HG02610 (cell line): Measurements from ENCODE around the gene ZSCAN1.

Source experiments
- ATAC-seq: cut with Tn5 transposase; IDR thresholded peaks from one replicate; pipeline ENCODE4 v1.9.1; 2021; ENCODE audit warnings: mild to moderate bottlenecking, moderate library complexity; ENCODE audit not compliant: unreplicated experiment

ZSCAN1 gene

DNA sequence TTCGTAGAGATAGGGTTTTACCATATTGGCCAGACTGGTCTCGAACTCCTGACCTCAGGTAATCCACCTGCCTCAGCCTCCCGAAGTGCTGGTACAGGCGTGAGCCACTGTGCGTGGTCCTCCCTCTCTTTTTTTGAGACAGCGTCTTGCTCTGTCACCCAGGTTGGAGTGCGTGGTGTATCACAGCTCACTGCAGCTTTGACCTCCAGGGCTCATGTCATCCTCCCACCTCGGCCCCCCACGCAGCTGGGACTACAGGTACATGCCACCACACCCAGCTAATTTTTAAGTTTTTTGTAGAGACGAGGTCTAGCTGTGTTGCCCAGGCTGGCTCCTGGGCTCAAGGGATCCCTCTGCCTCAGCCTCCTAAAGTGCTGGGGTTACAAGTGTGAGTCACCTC, 46.0 kb downstream of the ZSCAN1 start:
- ATAC-seq: no peak

DNA sequence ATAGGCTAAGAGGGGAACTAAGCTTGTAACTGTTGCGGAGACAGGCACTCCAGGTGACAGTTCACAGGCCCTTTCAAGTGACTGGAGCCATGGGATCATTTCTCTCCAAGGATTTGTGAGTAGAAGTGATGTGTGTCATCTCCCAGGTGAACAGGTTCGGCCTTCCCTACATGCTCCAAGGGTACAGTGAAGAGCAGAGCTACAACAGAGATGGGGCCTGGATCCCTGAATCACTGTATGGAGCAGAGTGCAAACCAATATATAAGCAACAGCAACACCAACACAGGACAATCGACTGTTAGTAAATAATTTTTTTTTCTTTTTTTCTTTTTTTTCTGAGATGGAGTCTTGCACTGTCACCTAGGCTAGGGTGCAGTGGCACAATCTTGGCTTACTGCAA, 49.2 kb downstream of the ZSCAN1 start:
- no peak for ATAC-seq

DNA sequence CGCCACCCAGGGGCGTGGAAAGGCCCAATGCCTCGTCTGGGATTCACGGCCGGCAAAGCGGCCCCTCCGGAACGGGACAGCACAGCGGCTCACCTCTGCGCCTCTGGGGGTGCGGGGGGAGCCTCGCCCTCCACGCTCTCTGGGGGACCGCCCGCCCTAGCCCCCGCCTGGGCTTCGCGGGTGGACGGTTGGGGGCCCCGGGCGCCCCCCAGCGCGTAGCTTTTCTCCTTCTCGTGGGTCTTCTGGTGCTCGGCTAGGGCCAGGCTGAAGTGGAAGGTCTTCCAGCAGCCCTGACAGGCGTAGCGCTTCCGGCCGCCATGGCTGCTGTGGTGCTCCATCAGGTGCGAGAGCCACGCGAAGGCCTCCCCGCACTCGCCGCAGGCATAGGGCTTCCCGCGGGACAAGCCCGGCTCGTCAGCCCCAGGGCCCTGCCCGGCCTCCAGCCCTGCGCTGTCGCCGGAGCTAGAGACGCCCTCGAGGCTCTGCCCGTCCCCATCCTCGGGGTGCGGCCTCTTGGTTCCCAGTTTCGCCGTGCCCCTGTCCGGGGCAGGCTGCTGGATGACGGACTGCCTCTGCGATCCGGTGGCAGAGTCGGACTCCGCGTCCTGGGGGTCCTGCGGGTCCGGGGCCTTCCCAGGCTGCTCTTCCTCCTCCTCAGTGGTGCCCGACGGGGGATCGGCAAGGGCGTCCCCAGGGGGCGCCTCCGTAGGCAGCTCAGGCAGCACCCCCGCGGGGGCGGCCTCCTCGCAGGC, 50.9 kb downstream of the ZSCAN1 start:
- no peak for ATAC-seq

DNA sequence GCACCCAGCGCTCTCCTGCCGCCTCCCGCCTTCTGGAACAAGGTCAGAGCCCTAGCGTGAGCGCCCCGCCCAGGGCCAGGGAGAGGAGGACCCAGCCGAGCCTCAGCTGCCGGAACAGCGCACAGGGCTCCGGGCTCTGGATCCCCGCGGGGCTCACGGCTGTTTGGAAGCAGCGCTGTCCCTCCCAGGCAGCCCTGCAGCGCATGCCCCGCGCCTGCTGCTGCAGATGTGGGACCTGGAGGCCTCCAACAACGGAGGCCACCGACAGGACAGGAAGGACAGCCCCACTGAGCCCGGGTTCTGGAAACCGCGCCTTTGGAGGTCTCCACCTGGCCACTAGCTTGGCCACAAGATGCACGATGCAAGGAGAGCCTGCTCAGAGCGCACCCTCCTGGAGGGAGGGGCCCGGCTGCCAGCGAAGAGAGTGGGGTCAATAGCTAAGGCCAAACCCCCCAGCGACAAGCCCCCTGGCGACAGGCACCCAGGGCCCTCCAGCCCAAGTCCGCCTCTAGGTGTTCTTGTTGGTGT, 51.6 kb downstream of the ZSCAN1 start:
- ATAC-seq: no peak

DNA sequence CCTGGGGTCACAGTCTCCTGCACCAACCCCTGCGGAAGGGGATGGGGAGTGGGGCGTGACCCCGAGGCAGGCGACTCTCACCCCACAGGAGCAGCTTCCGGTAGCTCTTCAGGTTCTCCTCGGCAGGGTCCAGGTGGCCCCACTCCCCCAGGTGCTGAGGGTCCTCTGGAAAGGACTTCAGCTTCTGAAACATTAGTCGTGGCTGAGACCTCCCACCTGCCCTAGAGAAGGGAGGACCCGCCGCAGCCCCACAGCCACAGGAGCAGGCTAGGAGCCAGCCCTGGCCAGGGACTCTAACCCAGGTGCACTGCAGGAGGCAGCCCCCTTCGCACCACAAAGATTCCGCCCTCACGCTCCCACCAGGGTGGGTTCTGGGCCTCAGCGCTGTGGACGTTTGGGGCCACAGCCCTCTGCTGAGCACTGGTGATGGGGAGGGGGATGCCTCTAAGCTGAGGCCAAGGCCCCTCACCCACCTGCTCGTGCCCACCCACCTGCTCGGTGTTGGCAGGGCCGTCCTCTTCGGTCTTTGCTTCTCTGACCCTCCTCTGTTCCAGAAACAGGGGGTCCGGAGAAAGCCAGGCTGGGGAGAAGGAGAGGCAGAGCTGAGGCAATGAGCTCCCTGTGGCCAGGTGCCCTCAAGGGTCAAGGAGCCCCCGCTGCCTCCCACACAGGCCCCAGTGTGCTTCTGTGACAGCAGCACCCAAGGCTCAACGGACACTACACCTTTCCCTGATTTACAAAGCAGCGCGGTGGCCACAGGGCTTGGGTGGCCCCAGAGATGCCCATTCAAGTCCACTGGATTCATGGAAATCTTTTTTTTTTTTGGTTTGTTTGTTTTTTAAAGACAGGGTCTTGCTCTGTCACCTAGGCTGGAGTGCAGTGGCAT, 53.2 kb downstream of the ZSCAN1 start:
- no peak for ATAC-seq

DNA sequence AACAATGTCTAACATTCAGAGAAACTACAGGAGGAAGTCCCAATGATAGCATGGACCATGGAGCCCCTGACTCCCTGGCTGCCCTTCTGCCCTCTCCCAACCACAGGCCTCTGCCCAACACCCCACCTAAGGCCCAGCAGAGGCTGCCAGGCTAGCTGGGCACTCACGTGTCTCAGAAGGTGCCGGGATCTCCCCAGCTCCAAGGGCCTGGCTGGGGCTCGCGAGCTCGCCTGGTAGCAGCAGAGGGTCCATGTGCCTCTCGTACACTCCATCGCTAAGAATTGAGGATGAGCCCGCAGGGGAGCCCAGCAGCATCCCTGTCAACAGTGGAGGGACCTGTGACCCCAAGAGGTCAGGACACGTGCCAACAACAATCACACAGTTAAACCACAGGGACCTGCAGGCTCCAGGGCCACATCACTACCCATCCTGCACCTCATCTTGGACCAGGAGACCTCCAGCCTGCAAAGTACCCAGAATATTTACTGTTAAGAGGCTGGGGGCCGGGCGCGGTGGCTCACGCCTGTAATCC, 54.8 kb downstream of the ZSCAN1 start:
- ATAC-seq: no peak

DNA sequence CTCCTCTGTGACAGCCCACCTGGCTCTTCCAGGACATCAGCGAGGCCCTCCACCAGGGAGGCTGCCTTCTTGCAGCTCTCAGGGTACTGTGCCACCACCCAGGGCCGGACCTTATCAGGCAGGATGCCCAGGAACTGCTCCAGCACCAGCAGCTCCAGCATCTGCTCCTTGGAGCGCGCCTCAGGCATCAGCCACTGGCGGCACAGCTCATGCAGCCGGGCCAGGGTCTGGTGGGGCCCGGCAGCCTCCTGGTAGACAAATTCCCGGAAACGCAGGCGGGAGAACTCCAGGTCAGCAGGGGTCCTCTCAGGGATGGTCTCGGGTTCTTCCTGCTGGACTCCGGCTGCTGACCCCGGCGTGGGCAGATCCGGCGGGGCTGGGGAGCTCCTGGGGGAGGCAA, 56.0 kb downstream of the ZSCAN1 start:
- ATAC-seq: no peak

DNA sequence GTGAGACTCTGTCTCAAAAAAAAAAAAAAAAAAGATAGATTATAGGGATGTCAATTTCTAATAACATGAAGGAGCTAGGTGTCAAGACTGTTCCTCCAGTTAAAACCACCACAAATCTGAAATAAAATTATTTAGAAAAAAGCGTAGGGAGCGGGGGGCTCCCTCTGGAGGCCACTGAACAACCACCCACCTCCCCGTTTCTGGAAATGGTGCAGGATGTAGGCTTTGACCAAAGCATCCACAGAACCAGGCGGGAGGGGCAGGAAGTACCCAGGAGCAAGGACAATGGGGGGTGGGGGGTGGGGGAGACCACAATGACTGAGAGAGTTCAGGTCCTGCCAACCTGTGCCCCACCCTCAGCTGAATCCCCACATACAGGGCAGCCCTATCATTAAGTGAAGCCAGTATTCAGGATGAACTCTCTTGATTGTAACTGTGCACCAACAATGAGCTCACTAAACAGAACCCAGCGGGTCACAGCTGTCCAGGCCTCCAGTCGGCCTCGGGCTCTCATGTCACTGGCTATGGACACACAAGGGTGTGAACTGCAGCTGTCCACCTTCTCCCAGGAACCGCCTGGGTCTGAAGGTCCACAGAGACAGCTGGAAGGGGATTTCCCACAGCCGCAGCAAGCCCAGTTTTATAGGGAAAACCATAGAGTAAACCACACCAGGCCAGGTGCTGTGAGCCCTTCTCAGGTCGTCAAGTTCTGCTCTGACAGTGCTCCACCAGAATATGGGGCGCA, 57.6 kb downstream of the ZSCAN1 start:
- ATAC-seq: no peak

DNA sequence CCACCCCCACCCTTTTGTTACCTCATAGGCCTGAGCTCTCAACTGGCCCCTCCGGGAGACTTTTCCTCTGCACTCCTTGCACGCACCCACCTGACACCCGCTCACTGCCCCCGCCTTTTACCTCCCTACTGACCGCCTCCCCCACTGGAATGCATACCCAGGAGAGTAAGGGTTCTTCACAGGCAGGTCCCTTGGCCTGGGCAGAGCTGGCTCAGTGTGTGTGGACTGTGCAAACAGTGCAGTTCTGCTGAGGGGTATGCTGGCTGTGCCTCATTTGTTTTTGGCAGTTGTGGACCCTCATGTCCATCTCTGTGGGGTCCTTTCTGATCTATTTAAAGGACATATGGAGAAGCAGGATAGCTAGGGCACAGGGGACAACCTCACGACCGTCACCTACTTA, 59.2 kb downstream of the ZSCAN1 start:
- no peak for ATAC-seq

DNA sequence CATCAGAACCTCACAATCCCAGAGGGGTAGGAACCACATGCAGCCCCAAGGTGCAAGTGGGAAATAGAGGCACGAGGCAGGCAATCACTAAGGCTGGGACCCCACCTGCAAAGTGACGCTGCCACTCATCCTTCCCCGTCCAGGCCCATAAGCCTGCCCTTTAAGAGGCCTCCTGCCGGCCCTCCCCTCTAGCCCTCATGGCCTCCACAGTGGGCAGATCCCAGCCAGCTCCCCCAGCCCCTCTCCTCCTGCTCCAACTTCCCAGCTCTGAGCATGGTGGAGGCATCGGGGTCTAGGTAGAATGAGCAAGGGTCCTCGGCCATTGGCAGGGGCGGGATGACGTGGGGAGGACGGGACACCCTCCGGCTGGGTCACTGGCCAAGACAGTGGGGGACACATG, 61.5 kb downstream of the ZSCAN1 start:
- no peak for ATAC-seq

DNA sequence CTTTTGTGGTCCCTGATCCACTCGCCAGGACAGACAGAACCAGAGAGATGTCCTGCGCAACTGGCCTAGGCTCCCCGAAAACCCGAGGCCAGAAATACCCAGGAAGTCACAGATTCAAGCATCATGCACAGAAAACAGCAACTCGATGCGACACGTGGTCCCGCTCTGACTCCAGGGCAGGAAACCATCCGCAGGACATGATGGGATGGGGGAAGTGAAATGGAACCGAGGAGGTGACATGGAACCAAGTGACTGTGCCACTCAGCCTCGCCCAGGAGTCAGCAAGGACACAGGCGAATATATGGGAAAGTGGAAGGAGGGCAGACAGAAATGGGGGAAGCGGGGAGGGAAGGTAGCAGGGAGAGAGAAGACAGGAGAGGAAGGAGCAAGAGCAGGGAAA, 63.1 kb downstream of the ZSCAN1 start:
- no peak for ATAC-seq

DNA sequence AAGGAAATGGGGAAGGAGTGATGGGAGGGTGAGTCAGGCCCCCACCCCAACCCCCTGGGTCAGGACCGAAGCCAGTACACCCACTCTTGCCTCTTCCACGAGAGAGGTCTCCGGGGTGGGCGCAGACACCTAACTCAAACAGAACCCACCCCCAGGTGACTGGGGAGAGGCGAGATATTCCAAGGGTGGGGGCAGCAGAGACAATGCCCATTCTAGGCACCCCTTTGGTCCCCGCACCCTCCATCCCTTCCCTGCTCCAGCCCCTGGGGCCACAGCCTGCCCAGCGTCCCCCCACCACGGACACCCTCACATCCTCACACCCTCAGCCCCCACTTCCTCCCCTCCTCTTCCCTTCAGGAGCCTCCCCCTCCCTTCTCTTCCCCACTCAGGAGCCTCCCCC, 63.5 kb downstream of the ZSCAN1 start:
- ATAC-seq: no peak

DNA sequence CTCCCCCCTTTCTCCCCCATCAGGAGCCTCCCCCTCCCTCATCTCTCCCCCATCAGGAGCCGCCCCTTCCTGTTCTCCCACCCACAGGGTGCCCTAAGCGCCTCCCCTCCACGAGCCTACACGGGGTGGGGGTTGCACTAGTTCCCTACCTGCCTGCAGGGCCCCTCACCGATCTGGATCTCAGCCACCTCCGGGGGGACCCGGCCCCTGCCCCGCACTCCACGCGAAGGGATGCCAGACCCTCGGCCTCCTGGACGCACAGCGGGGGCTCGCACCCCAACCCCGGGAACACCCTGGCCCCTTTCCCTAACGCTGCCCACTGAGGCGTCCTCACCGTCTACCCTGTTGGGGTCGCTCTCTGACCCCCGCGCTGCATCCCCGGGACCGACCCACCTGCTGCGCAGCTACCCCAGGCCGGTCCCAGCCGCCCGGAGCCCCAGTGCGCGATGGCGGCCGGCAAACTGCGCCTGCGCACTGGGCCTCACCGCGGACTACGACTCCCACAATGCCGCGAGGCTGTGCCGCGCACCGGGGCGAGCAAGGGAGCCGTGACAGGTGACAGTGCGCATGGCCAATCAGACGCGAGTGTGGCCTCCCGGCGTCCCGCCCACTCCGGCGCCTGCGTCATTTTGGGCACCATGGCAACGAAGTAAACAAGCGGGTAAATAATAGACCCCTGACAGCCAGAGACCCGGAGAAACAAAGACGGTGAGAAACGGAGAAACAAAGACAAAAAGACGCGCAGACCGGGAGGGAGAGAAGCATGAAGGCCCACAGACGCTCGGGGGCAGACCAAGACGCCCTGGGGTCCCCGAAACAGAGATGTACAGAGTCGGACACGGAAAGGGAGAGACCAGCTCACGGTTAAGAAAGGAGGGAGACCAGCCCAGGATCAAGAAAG, 64.2 kb downstream of the ZSCAN1 start, which contains the start of gene ZSCAN18:
ZSCAN18 (minus strand) TSS at position 451 of the 901 bp plus-strand sequence. CDS start 7,964 bp downstream, outside the sequence.
- no peak for ATAC-seq

DNA sequence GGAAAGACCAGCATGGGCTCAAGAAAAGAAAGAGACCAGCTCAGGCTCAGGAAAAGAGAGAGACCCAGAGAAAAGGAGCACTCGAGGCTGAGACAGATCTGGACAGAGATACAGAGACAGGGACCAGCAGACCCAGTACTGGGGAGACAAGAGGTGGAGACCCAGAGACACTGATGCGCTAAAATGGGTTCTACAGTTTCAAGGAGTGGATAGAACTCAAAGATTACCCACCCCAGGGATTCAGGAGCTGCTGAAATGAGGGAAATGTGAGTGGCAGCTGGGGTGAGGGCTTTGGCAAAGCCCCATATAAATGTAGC, 64.8 kb downstream of the ZSCAN1 start:
- ATAC-seq: no peak
